Activated CD4-positive, alpha-beta T cell treated with anti-CD3 and anti-CD28 coated beads, Interleukin-2, amount 50 U/mL, for 1 hour (primary cell): ENCODE results near the gene PLXDC2.

ENCODE experiments used
- DNase-seq: peaks from one replicate; pipeline ENCODE4 v3.0.0-alpha.2; 2020

Gene PLXDC2

DNA sequence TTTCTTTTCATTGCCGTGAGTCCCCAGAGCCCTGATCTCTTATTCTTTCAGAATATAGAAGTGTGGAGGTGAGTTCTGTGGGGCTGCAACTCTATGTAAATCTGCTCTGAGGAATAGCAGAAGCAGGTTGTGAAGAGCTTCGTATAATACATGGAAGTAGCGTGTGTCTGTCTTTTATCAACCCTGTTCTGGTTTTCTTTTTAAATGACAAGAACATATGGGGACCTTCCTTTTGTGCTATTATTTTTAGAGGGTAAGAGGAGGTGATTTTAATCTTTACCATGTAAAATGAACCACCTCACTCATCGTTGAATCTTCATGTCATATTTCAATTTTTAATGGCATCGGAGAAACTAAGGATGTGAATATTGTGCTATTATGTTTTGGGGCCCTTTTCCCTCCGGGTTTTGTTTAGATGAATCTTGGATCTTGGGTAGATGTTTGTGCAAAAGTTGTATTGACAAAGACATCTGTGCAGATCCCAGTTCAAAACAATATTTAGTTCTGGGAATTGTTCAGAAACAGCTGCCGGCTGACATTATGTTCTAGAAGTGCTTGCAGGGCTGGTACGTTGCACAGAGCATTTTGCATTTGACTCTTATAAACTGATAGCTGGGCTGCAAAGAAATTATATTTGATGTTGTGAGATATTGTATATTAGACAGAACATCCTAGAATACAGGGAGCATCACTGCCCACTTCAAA lies 46.7 kb downstream of the PLXDC2 start:
- DNase-seq: no peak

DNA sequence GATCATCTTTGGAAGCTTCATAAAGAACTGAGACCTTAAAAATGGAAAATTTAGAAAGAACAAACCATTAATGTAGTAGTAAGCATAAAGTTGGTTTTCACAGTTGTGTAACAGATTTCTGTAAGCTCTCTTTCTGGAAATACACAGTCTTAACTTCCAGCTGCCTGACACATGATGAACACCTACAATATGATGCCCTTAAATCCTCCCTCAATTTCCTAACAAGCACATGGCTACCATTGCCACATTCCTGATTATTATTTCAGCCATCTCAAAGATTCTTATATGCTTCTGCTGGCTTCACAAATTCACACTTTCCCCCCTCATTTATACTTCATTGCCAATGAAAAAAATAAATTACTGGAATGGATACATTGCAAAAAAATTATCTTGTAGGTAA lies 49.4 kb downstream of the PLXDC2 start:
- no peak for DNase-seq

DNA sequence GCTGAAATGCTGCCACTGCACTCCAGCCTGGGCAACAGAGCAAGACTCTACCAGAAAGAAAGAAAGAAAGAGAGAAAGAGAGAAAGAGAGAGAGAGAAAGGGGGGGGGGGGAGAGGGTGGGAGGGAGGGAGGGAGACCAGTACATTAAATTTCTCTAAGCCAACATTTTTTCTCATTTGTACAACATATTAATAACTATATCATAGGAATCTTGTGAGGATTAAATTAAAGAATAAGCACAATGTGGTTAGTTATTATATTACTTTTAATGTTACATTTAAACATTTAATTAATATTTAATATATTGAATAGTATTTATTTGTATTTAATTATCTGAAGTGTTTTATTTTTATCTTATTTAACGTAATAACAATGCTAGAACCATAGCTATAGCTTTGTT lies 53.1 kb downstream of the PLXDC2 start:
- DNase-seq: no peak

DNA sequence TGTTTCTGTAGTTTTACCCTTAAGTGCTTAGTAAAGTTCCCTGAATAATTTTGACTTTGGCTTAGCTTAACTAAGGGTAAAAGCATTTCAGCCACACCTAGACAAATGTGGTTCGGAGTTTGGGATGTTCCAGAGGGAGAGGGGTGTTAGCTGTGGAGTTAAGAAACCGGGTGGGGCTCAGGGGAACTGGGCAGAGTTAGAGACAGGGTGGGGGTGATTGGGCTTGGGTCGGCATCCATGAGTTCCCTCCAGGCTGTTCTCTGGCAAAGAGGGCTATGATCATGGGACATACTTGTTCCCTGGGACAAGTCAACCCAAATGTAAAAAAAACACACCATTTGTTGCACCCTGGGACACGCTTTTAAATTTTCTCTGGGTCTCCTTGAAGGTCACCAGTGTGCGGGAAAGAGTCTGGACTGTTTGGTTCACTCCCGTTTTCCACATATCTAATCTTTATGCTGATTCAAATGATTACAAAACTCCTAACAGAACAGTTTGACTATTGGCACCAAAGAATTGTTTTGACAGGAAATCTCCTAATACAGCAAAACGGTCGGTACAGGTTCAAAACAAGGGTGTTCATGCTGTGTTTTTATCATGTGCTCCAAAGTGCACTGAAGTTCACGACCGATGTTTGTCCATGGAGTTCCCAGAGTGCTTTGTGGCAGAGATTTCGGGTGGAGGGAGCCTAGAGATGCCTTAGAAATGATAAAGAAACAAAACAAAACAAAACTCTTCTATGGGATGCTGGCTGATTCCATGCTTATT lies 56.5 kb downstream of the PLXDC2 start:
- no peak for DNase-seq

DNA sequence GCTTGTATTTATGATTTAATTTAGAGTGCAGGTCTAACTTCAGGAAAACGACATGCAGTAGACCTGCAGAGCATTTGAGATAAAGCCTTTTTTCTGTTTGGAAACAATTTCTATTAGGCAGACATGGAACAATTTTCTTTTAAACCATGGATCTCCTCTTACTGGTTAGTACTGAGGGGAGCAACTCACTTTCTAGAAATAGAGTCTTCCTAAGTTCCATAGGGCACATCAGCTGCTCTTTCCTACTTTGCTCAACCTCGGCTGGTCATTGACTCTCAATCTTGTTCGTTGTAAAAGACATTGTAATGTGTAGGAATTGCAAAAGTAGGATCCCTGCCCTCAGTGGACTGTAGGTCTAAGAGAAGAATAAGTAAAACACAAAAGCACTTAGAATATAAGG lies 58.0 kb downstream of the PLXDC2 start:
- DNase-seq: no peak

DNA sequence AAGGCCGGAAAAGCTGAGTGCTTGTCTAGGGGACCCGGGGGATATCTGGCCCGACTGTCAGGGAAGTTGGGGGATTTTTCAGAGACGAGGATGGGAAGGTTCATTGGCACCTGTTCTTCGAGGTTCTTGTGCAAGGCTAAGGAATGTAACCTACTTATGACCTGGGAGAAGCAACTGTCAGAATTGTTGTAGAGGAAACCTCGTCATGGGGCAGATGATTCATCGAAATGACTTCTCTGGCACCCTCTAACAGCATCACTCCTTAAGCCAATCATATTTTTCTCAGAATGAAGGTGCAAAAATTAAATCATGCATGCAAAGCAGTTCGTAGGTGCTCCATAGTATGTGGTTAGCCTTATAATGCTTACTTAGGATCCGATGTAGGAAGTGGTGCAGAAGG lies 58.6 kb downstream of the PLXDC2 start:
- DNase-seq: no peak

DNA sequence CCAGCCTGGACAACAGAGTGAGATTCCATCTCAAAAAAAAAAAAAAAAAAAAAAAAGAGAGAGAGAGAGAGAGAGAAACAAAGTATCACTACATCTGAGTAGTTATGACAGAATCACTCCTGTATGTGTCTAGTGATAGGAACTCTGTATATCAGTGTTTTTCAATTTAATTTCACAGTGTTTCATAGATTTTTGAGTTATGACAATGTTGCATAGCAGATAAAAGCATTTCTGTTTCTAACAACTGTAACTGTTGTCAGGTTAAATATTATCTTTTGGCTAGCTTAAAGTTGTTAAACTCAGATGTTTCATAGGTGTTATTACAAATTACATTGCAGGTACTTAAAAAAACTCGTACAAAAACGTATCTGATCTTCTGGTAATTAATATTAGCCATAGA lies 60.3 kb downstream of the PLXDC2 start:
- no peak for DNase-seq

DNA sequence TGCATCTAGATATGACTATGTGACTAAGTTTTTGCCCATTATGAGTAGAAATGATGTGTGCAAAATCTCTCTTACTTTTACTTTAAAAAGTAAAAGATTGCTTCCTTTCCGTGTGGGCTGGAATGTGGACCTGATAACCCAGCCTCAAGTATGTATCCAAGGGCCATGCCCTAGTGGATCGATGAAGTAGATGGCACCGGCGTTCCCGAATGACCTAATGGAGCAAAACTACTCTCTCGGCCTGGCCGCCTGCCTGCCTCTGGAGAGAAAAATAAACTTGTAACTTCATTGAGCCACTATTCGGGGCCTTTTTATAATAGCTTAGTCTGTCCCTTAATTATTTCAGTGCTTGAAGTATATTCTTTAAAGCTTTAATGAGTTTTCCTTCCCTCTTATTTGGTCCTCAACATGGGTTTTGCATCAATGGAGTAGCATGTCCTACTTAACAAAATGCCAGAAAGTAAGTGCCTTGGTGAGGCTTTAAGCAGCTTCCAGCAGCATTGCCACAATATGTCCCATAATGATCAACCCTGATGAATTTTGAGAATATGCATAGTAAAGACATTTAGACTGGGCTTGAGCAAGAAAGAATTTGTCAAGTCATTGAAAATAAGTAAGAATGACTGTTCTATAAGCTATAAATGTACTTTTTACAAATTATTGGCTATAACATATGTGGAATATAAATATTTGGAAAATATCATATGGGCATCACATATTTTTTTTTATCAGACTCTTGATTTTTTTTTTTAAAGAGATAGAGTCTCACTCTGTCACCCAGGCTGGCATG lies 61.4 kb downstream of the PLXDC2 start:
- no peak for DNase-seq

DNA sequence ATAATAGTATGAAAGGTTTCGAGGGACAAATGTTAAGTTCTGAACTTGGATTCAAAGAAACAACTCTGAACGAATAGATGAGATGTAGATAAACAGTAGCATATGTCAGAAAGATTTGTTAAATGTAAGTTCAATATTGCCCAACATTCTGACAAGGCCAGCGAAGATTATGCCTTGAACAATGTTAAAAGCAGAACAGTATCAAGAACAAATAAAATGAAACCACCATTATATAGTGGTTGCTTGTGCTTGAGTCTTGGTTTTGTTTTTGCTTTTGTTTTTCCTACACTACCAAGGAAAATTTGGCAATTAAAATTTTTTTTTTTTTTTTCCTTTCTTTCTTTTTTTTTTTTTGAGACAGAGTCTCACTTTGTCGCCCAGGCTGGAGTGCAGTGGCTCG lies 66.4 kb downstream of the PLXDC2 start:
- no peak for DNase-seq

DNA sequence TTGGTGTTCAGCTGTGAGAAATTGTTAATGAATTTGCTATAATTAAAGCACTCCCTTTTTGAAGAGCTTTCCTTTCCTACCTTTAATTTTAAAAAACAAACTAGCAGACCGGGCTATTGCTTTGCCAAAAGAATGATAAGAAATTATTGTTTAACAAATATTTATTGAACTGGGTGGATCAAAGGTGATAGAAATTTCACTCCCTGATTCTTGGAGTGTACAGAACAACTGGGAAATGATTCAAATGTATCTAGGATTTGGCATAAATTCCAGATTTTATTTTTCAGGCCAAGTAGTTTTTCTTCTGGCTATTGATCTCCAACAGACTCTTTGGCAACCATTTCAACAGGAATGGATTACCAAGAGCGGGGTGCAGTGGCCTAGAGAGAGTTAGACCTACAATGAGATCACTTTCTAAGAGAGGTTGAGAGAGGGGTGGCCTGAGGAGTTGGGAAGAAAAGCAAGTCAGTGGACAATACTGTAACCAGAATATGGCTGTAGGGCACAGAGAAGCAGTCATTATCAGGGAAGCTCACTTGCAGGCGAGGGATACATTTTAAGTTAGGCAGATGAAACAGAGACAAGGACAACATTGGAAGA lies 71.9 kb downstream of the PLXDC2 start:
- DNase-seq: no peak

DNA sequence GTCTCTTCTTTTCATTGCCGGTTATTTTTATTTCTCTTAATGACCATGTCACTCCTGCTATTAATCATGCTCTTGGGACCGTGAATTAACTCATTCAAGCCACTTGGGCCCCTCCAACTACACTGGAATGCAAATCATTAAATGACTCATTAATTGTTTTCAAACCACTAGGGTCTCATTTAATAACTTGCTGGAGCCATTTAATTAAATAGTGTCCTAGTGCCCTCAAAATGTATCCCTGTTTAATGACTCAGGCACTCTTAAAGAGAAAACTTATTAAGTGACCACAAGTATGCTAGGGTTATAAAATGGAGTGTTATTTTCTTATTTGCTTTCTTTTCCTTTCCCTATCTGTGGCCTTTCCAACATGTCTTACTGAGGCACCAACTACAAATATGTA lies 73.0 kb downstream of the PLXDC2 start:
- DNase-seq: no peak

DNA sequence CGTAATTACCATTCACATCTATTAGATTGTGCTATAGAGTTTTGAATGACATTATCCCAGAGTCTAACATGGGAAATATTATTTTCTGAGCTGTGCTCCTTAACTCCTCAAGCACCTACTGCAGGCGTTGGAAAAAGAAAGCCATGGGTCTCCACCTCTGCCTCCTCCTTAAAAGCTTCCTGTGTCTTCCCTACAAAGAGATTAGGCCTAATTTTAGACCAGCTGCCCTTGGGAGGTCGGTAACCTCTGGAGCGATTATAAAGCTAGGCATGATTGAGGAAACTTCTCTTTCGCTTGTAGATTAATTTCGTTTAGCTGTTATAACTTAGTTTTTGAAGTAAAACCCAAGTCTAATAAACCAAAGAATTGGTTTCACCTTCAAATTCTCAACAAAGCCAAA lies 75.2 kb downstream of the PLXDC2 start:
- no peak for DNase-seq

DNA sequence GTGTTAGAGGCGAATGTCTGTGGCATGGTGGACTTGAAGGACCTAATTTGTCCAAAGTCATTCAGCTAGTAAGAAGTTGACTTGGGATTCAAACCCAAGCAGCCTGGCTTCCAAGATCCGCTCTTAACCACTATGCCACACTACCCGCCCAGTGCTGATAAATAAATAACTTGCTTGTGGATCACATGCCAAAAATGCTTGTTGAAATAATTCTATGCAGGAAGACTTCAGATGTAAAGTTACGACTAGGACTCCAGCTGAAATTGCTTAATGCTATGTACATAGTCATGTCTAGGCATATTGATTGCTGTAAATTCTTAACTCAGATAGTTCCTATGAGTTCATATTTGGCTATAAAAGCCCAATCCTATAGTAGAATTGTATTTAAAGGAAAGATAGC lies 76.0 kb downstream of the PLXDC2 start:
- no peak for DNase-seq

DNA sequence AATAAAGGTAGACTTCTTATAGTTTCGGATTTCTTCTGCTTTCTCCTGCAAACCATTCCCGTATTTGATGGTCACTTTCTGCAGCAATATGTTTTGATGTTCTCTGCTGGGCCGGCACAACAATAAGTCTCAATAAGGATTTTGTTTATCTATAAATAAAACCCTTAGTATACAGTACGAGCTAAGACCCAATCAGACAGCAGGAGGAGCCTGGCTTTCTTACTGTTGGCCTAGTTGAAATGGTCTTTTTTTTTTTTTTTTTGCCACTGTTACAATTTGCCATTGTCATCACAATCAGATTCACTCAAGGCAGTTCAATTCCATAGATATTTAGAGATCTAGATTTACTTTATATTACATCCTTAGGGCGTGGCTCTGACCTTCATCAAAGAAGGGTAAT lies 76.4 kb downstream of the PLXDC2 start:
- no peak for DNase-seq

DNA sequence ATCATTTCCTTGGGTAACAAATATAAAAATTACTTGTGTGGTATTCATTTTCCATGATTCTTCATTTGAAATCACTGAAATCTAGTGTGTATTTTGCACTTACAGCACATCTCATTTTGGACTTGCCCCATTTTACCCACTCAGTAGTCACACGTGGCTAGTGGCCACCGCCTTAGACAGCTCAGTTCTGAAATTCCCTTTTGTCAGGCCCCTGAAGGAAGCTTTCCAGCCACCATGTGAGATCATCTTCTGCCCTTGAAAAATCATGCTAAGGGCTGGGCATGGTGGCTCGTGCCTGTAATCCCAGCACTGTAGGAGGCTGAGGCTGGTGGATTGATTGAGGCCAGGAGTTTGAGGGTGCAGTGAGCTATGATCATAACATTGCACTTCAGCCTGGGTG lies 79.3 kb downstream of the PLXDC2 start:
- no peak for DNase-seq

DNA sequence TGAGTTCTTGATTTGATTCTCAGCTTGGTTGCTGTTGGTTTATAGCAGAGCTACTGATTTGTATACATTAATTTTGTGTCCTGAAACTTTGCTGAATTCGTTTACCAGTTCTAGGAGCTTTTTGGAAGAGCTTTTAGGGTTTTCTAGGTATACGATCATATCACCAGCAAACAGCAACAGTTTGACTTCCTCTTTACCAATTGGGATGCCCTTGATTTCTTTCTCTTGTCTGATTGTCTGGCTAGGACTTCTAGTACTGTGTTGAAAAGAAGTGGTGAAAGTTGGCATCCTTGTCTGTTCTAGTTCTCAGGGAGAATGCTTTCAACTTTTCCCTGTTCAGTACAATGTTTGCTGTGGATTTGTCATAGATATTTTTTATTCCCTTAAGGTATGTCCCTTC lies 86.2 kb downstream of the PLXDC2 start:
- DNase-seq: no peak

DNA sequence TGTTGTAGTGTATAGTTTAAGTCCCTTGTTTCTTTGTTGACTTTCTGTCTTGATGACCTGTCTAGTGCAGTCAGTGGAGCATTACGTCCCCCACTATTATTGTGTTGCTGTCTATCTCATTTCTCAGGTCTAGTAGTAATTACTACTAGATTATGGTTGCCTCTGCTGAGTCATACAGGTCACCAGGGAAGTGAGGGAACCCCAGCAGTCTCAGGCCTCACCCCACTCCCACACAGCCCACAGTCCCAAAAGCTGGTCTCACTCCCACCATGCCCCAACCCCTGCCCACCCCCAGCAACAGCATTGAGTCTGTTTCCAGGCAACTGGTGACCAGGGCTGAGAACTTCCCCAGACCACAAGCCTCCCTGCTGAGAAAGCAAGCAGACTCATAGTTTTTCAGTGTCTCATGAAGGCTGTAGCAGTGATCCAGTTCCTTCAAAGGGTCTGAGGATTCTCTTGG lies 88.0 kb downstream of the PLXDC2 start:
- DNase-seq: no peak

DNA sequence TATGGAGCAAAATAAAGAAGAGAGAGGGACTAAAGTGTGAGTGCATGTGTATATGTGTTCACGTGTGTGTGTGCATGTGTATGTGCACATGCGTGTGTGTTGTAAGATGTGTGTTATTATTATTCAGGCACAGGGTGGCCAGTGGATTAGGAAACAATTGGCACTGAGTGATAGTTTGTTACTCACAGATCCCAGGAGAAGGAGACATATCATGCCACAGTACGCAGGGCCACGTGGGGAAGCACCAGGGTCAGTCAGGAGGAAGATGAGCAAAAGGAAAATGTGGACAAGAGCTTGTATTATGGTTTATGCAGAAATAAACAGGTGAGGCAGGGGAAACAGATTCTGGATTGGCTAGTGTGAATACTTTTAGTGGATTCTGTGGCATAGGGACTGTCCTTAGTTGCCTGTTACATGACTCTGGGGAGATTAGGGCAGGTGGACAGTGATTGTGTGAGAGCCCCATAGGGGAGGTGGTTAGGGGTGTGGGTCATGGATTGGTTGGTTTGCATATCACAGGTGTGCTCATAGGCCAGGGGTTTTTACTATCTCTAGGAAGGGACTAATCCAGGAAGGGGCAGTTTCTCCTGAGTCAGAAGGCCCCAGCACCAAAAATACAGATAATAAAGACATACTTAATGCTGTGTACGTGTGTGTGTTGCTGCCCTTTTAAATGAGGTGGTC lies 90.0 kb downstream of the PLXDC2 start:
- DNase-seq: no peak

DNA sequence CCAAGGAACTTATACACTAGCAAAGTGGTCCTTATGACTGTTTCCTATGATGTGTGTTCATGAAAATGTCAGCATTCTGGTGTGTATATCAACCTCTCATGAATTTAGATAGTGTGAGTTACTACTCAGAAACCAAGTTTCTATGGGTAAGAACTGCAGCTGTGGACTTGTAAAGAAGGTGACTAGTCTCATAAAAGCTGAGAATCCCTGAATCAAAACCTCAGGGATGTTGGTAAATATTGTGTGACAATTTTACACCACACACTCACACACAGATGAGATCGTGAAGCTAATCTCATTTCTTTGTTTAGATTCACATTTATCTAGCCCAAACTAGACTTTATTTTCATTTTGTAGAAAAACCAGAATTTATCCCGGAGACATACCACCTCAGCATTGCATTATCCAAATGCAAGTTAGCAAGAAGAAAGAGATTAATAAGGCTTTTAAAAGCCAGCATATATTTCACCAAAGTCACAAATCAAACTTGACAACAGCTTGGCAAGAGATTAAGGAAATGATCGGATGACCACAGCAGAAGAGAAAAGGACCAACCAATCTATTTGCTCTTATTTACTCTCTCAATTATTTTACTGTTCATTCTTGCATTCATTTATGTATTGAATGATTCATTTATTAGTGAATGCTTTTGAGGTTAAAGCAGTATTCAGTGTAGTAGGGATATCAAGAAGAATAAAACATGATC lies 92.9 kb downstream of the PLXDC2 start:
- DNase-seq: no peak

DNA sequence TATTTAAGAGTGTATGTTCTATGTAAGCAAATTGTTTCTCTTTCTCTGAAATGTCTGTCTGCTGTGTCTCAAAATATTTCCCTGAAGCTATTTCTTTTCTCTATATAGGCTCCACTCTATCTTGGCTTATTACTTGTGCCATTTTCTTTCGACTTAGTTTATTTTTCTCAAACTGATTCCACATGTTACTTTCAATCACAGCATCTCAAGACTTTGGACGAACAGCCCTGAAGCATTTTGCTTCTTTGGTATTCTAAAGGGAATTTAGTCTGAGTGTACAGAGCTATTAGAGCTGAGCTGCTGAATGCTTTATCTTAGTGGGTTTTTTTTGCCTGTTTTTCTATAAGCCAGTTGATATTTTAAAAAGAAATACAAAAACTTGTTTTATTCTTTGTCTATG lies 95.7 kb downstream of the PLXDC2 start:
- no peak for DNase-seq

DNA sequence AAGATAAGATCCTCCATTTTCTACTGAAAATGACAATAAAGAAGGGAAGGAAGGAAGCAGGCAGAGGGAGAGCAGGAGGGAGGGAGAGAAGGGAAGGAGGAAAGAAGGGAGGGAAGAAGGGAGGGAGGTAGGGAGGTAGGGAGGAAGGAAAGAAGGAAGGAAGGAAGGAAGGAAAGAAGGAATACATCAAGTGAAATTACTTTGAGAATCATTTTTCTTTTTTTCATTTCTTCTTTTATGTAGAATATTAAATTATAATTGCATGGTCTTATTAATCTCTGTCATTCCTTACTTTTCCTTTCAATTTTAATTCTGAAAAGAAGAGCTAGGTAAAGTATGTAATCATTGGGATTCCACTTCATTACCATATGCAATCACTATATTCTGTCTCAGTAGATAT lies 97.8 kb downstream of the PLXDC2 start:
- DNase-seq: no peak

DNA sequence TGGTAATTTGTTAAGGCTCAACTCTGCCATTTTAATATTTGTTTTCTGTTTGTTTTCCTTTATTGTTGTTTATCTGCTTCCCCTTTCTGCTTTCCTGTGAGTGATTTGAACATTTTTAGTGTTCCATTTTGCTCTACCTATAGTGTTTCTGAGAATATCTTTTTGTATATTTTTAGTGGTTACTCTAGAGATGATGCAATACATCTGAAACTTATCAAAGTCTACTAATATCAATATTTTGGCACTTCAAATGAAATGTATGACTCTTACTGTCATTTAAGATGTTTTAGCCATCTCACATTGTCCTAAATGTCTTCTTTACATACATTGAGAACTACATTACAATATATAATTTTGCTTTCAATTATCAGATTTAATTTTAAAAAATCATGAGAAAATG lies 98.9 kb downstream of the PLXDC2 start:
- no peak for DNase-seq
